H1 (cell line): ENCODE measurements around the gene PRICKLE1. TPM values are rescaled to one million over a fixed set of nuclear protein-coding genes. Genes with fewer than 3 reads are reported as not detected.

Experiments
- CTCF ChIA-PET: fragments of 300-600 bp; sonication (Branson Sonifier 250); formaldehyde crosslinking; loops from one replicate; lab custom pipeline; 2021; ENCODE audit not compliant: partially characterized antibody; lab: Charles Lee
- POLR2A ChIA-PET: fragments of 300-600 bp; sonication (Branson Sonifier 250); formaldehyde crosslinking; loops from one replicate; lab custom pipeline; 2021; ENCODE audit warnings: inconsistent platforms; ENCODE audit not compliant: partially characterized antibody; lab: Charles Lee
- DNase-seq, 2 experiments: peaks; one replicate each; pipeline versions ENCODE4 v3.0.0 to v3.0.0-alpha.2; 2010 to 2022; ENCODE audit warnings: low spot score in 2 of 2, low read depth in 1 of 2, mixed read lengths in 1 of 2
- FAIRE-seq: peaks from 2 replicates; lab custom pipeline; 2011; peaks lifted over from hg19 to GRCh38; lab: Jason Lieb, UNC
- H2AFZ ChIP-seq: 2 replicates; pipeline ENCODE4 v1.8.1; 2012; ENCODE audit warnings: low read length, inconsistent platforms
- H2AK5ac ChIP-seq: 2 replicates; pipeline ENCODE4 v1.6.1; 2013; ENCODE audit warnings: low read depth, low read length
- H2BK120ac ChIP-seq: replicated peaks from 2 replicates; pipeline ENCODE3; 2013; ENCODE audit warnings: low read depth, low read length, inconsistent platforms
- H2BK12ac ChIP-seq: 2 replicates; pipeline ENCODE4 v1.6.1; 2013; ENCODE audit warnings: low read depth, low read length
- H2BK15ac ChIP-seq: 2 replicates; pipeline ENCODE4 v1.6.1; 2013; ENCODE audit warnings: low read length
- H2BK20ac ChIP-seq: 2 replicates; pipeline ENCODE4 v1.6.1; 2013; ENCODE audit warnings: low read length
- H2BK5ac ChIP-seq: 2 replicates; pipeline ENCODE4 v1.6.1; 2013; ENCODE audit warnings: low read depth, low read length
- H3K14ac ChIP-seq: 2 replicates; pipeline ENCODE4 v1.6.1; 2013; ENCODE audit warnings: inconsistent platforms; ENCODE audit not compliant: insufficient read length
- H3K18ac ChIP-seq: 2 replicates; pipeline ENCODE4 v1.6.1; 2013; ENCODE audit warnings: low read length; ENCODE audit errors: extremely low read depth
- H3K23ac ChIP-seq: 2 replicates; pipeline ENCODE4 v1.6.1; 2013; ENCODE audit warnings: inconsistent platforms; ENCODE audit not compliant: insufficient read length
- H3K23me2 ChIP-seq: 2 replicates; pipeline ENCODE4 v1.6.1; 2013; ENCODE audit warnings: low read depth, low read length
- H3K27ac ChIP-seq: 2 replicates; pipeline ENCODE4 v1.6.1; 2011; ENCODE audit warnings: low read depth, low read length, inconsistent platforms
- H3K27me3 ChIP-seq, 4 experiments: replicated peaks in 1 of 4; 1 replicate in 1 of 4; 2 replicates in 3 of 4; pipeline versions ENCODE4 v1.6.1 to v1.8.1; 2011 to 2013; ENCODE audit warnings: low read length in 3 of 4, mild to moderate bottlenecking in 3 of 4, inconsistent platforms in 2 of 4, mixed read lengths in 2 of 4, moderate library complexity in 1 of 4; ENCODE audit not compliant: control insufficient read depth in 3 of 4, insufficient read depth in 3 of 4; ENCODE audit errors: extremely low read depth in 1 of 4
- H3K36me3 ChIP-seq, 4 experiments: 2 replicates each; pipeline versions ENCODE4 v1.6.1 to v1.8.1; 2011 to 2013; ENCODE audit warnings: mild to moderate bottlenecking in 4 of 4, low read length in 3 of 4, moderate library complexity in 2 of 4, control low read depth in 1 of 4, inconsistent platforms in 1 of 4; ENCODE audit not compliant: insufficient read depth in 4 of 4, control insufficient read depth in 2 of 4
- H3K4ac ChIP-seq: replicated peaks from 2 replicates; pipeline ENCODE3; 2013; ENCODE audit warnings: low read length, low read depth, mixed read lengths, inconsistent platforms; ENCODE audit not compliant: insufficient read length
- H3K4me1 ChIP-seq, 4 experiments: replicated peaks in 1 of 4; 1 replicate in 1 of 4; 2 replicates in 3 of 4; pipeline versions ENCODE4 v1.6.1 to v1.8.1; 2011 to 2013; ENCODE audit warnings: low read length in 3 of 4, inconsistent platforms in 2 of 4, mixed read lengths in 1 of 4; ENCODE audit not compliant: insufficient read depth in 4 of 4, control insufficient read depth in 3 of 4
- H3K4me2 ChIP-seq, 2 experiments: 2 replicates each; pipeline versions ENCODE4 v1.6.1 to v1.8.1; 2011 to 2013; ENCODE audit warnings: low read depth in 2 of 2, low read length in 2 of 2, control low read depth in 1 of 2, inconsistent platforms in 1 of 2, mild to moderate bottlenecking in 1 of 2; ENCODE audit not compliant: insufficient read depth in 1 of 2
- H3K4me3 ChIP-seq, 4 experiments: fragments of 200-600, 300-600 bp in 1 of 4; sonication (generic), shearing (Covaris generic), sonication (Bioruptor Twin) in 1 of 4; 2 replicates each; pipeline versions ENCODE4 v1.5.1 to v1.8.1; 2011 to 2016; ENCODE audit warnings: low read length in 4 of 4, low read depth in 3 of 4, control low read depth in 2 of 4, inconsistent platforms in 2 of 4, mild to moderate bottlenecking in 2 of 4, mixed read lengths in 1 of 4, moderate library complexity in 1 of 4; ENCODE audit not compliant: insufficient read depth in 2 of 4; ENCODE audit errors: extremely low read depth in 1 of 4
- H3K56ac ChIP-seq: replicated peaks from 2 replicates; pipeline ENCODE3; 2013; ENCODE audit warnings: low read depth, mild to moderate bottlenecking, mixed read lengths, low read length, inconsistent platforms; ENCODE audit not compliant: insufficient read length
- H3K79me1 ChIP-seq: 2 replicates; pipeline ENCODE4 v1.6.1; 2013; ENCODE audit warnings: low read depth, low read length, control low read depth
- H3K79me2 ChIP-seq, 2 experiments: 2 replicates each; pipeline versions ENCODE4 v1.6.1 to v1.8.1; 2012 to 2013; ENCODE audit warnings: low read length in 2 of 2, mild to moderate bottlenecking in 2 of 2, inconsistent platforms in 1 of 2; ENCODE audit not compliant: insufficient read depth in 2 of 2, control insufficient read depth in 1 of 2
- H3K9ac ChIP-seq, 4 experiments: replicated peaks in 1 of 4; 1 replicate in 1 of 4; 2 replicates in 3 of 4; pipeline versions ENCODE4 v1.6.1 to v1.8.1; 2011 to 2013; ENCODE audit warnings: low read depth in 3 of 4, low read length in 3 of 4, control low read depth in 2 of 4, mild to moderate bottlenecking in 2 of 4, moderate library complexity in 2 of 4, inconsistent platforms in 1 of 4; ENCODE audit errors: extremely low read depth in 1 of 4
- H3K9me3 ChIP-seq, 2 experiments: 2 replicates each; pipeline versions ENCODE4 v1.6.1 to v1.8.1; 2012 to 2013; ENCODE audit warnings: mild to moderate bottlenecking in 2 of 2, moderate library complexity in 2 of 2, control low read depth in 1 of 2, inconsistent platforms in 1 of 2, low read depth in 1 of 2, low read length in 1 of 2, mixed read lengths in 1 of 2; ENCODE audit not compliant: insufficient read depth in 2 of 2
- H4K20me1 ChIP-seq, 2 experiments: replicated peaks in 1 of 2; 2 replicates each; pipeline versions ENCODE3 to v1.8.1; 2011 to 2013; ENCODE audit warnings: inconsistent platforms in 2 of 2, low read length in 2 of 2, mild to moderate bottlenecking in 1 of 2; ENCODE audit not compliant: insufficient read depth in 2 of 2, control insufficient read depth in 1 of 2
- H4K5ac ChIP-seq: 2 replicates; pipeline ENCODE4 v1.6.1; 2013; ENCODE audit warnings: low read length, low read depth, mixed read lengths, inconsistent platforms; ENCODE audit not compliant: insufficient read length
- H4K8ac ChIP-seq: 2 replicates; pipeline ENCODE4 v1.8.0; 2013; ENCODE audit warnings: mild to moderate bottlenecking, moderate library complexity, low read length, inconsistent platforms; ENCODE audit not compliant: insufficient read depth; ENCODE audit errors: extremely low read depth
- H4K91ac ChIP-seq: replicated peaks from 2 replicates; pipeline ENCODE3; 2013; ENCODE audit warnings: low read length, mixed read lengths, inconsistent platforms; ENCODE audit not compliant: insufficient read length
- BCL11A ChIP-seq, 2 experiments: IDR thresholded peaks; one replicate each; pipeline ENCODE4 v1.6.1; 2011; ENCODE audit warnings: low read depth in 2 of 2, low read length in 2 of 2, mild to moderate bottlenecking in 2 of 2
- CEBPB ChIP-seq: IDR thresholded peaks from 2 replicates; pipeline ENCODE4 v1.6.1; 2012; ENCODE audit warnings: low read depth, low read length
- NANOG ChIP-seq: IDR thresholded peaks from 2 replicates; pipeline ENCODE4 v1.6.1; 2011; ENCODE audit warnings: low read length, low read depth, mild to moderate bottlenecking, inconsistent platforms; ENCODE audit not compliant: insufficient read depth, poor library complexity, severe bottlenecking
- WGBS, 2 experiments: shearing (Covaris generic) in 1 of 2; methylation state at CpG; one replicate each; pipeline versions ENCODE4 v1.1.6 to v1.1.7; 2013 to 2015; ENCODE audit warnings: low lambda C conversion rate in 2 of 2, mixed read lengths in 2 of 2, inconsistent platforms in 1 of 2, low coverage in 1 of 2, missing lambda C conversion rate in 1 of 2; ENCODE audit not compliant: insufficient replicate concordance in 2 of 2, insufficient coverage in 1 of 2, insufficient read length in 1 of 2; ENCODE audit errors: extremely low coverage in 1 of 2, missing lambda C conversion rate in 1 of 2; 5-methylcytosine and 5-hydroxymethylcytosine counted together
- polyA plus RNA-seq, 7 experiments: library from polyadenylated mRNA; depleted of rRNA in 3 of 7; stranded (reverse) in 5 of 7; unstranded in 2 of 7; fragments of >200 nt in 5 of 7; fragments of 200-250 nt in 2 of 7; gene quantifications; 1 replicate in 5 of 7; 2 replicates in 1 of 7; 4 replicates in 1 of 7; pipeline versions ENCODE4 v1.2.1 to v1.2.3, GENCODE V29; 2011 to 2013; ENCODE audit warnings: missing spikeins in 2 of 7, mixed read lengths in 2 of 7
- total RNA-seq: library from RNA; stranded (reverse); fragmentation: NEBNext Ultra II Directional; extraction: Animal tissue kit (Norgen Biotek cat#: 25700); gene quantifications from 2 replicates; pipeline ENCODE4 v1.2.1, GENCODE V29; 2021

The PRICKLE1 gene
- total and polyA plus RNA-seq, 2 of the 8 experiments (the other 6 are each of a cell fraction or from before 2014, with no cell fraction given): 14.0 to 22.4 TPM

DNA sequence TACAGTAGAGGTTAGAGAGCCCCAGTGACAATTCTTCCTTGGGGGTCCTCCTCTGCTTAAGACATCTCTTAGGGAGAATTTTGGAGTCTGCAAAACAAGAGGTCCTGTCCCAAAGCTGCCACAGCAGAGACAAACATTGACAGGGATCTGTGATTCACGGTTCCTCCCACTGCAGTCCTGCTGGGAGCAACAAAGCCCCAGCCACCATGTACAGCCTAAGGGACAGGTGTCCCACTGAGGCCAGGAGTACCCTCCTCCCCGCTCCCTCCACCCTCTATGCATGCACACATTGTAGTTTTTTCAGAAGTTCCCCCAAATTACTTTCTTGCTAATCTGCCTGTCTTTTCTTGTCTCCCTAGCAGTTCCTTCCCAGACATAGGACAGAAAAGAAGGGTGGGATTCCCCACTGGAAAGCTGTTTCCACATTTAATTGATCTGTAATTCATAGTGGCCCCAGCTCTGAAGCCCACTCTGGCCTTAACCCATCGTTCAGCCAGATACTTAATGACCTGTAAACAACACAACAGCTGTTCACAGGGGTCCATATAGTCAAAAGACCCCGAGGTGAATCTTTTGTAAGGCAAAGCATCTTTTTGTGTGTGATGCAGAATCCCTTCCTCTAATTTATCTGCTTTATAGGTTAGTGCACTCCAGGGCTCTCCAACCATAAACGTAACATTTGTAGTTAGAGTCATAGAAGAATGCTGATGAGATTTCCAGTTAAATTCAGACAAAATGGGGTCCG is 13.9 kb upstream of the PRICKLE1 start:
- no peak for DNase-seq
- H3K4me1 ChIP-seq: peaks cover 4 to 9% (median 5%) of the 10 kb centered on the region in 4 experiments; a peak in 5 of 7 replicates
- H3K23me2 ChIP-seq: no peaks in the 10 kb centered on the region
- H2BK120ac ChIP-seq: no peak overlapping the region
- no peak overlapping the region for H2AFZ ChIP-seq
- no peak overlapping the region for H3K56ac ChIP-seq
- no peaks in the 10 kb centered on the region for H3K79me1 ChIP-seq
- H4K5ac ChIP-seq: no peak overlapping the region
- H3K9me3 ChIP-seq: no peaks in the 10 kb centered on the region
- no peaks in the 10 kb centered on the region for H3K79me2 ChIP-seq
- H3K18ac ChIP-seq: no peak overlapping the region
- no peak for FAIRE-seq
- POLR2A ChIA-PET: interaction anchor here (0.6 kb wide), 1 partner anchor 1230 kb away, joined by 3 read pairs; no protein-coding TSS in a partner anchor
- no peak overlapping the region for H2BK12ac ChIP-seq
- WGBS, 2 experiments: 44% methylated on average over 6 of the region's 6 CpGs; no CpG with 5 or more reads in 1 of the 2 experiments
- CTCF ChIA-PET: no interaction called here
- H3K27me3 ChIP-seq: no peaks in the 10 kb centered on the region
- no peak overlapping the region for H2BK5ac ChIP-seq
- no peak overlapping the region for H3K4me3 ChIP-seq
- no peak overlapping the region; a peak in 1 of 4 replicates for H3K4me2 ChIP-seq
- H3K4ac ChIP-seq: no peak overlapping the region
- no peak overlapping the region for H3K27ac ChIP-seq
- no peak overlapping the region for H3K14ac ChIP-seq
- no peak overlapping the region for H2AK5ac ChIP-seq
- H2BK20ac ChIP-seq: no peak overlapping the region
- H3K23ac ChIP-seq: no peak overlapping the region
- no peak overlapping the region for H3K9ac ChIP-seq
- no peak overlapping the region for H4K91ac ChIP-seq
- H4K8ac ChIP-seq: no peak overlapping the region
- no peak overlapping the region for H2BK15ac ChIP-seq
- TF ChIP-seq CEBPB (no peak), BCL11A (IDR thresholded peaks at IDR 0.05; ENCODE audit: low read depth in 2 of 2, low read length in 2 of 2) (no peak), NANOG (peak; percentile 24)
- H3K36me3 ChIP-seq: no peaks in the 10 kb centered on the region
- no peaks in the 10 kb centered on the region for H4K20me1 ChIP-seq
